ENCODE results near the gene UBC.

DNA sequence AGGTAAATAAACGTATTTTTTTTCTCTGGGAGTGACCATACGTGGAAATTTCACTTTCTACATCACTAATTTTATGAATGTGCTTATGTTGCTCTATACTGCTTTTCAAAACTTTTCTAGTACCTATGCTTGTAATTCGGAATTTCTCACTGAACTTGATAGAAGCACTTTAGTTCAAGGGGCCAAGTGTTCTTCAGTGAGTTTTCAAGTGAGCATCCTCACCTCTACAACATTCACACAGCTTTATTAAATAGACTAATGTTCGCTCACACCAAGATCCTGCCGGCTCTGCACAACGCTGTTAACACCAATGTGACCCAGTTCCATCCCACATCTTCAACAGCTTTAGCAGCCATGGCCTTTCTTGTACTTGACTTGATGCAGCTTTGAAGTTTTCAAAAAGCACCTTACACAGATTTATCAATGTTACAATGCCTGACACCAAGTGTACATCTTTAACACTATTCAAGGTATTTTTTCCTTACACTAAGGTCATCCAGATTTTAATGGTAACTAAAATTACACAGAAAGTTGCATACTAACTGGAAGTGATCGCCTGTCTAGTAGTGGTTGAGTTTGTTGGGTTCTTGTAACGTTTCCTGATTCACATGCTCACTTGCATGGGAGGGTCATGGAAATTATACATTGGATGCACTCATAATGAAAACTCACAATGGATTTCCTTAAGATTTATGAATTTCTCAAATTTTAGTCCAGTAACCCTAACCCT, 4.5 kb downstream of the UBC start:
- TF ChIP-seq, protein P1, sequence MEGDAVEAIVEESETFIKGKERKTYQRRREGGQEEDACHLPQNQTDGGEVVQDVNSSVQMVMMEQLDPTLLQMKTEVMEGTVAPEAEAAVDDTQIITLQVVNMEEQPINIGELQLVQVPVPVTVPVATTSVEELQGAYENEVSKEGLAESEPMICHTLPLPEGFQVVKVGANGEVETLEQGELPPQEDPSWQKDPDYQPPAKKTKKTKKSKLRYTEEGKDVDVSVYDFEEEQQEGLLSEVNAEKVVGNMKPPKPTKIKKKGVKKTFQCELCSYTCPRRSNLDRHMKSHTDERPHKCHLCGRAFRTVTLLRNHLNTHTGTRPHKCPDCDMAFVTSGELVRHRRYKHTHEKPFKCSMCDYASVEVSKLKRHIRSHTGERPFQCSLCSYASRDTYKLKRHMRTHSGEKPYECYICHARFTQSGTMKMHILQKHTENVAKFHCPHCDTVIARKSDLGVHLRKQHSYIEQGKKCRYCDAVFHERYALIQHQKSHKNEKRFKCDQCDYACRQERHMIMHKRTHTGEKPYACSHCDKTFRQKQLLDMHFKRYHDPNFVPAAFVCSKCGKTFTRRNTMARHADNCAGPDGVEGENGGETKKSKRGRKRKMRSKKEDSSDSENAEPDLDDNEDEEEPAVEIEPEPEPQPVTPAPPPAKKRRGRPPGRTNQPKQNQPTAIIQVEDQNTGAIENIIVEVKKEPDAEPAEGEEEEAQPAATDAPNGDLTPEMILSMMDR (IDR thresholded peaks at IDR 0.05): no peak
- no peak for TF ChIP-seq POLR2AphosphoS5 (IDR thresholded peaks at IDR 0.05; ENCODE audit: insufficient read depth in 1 of 2, low read depth in 1 of 2)

All from vagina (tissue), 2 donors.